Dermis microvascular lymphatic vessel endothelial cell (primary cell): ENCODE results near the gene FAT2. TPM values are rescaled to one million over a fixed set of nuclear protein-coding genes. Genes with fewer than 3 reads are reported as not detected.
"Not testable (repeated sequence)": the region's sequence is repeated elsewhere in the genome, so short reads cannot be mapped to it uniquely, and the experiment has no call there.

ENCODE experiments used
- DNase-seq, 2 donors: peaks; one replicate each; pipeline versions ENCODE4 v3.0.0 to v3.0.0-alpha.2; 2010; ENCODE audit warnings: low read depth in 2 of 2
- total RNA-seq: library from RNA; depleted of rRNA; stranded (reverse); fragments of >200 nt; gene quantifications from 2 replicates; pipeline ENCODE4 v1.2.1, GENCODE V29; 2014

The FAT2 gene
- total RNA-seq, 1 donor from 2014 or later, result not detected

GRCh38 chr5:151581812-151582583, 9.1 kb downstream of the FAT2 start:
- no peak for DNase-seq

- DNase-seq, result no peak
Observed at GRCh38 chr5:151581347-151581746, 9.8 kb downstream of the FAT2 start.

GRCh38 chr5:151580858-151581257, 10.3 kb downstream of the FAT2 start:
- DNase-seq, result no peak

- no peak for DNase-seq
Observed at GRCh38 chr5:151580239-151580638, 10.9 kb downstream of the FAT2 start.

GRCh38 chr5:151579146-151579545, 12.0 kb downstream of the FAT2 start:
- not testable (repeated sequence) for DNase-seq

GRCh38 chr5:151578326-151579025, 12.7 kb downstream of the FAT2 start:
- DNase-seq, result no peak

GRCh38 chr5:151577566-151577965, 13.6 kb downstream of the FAT2 start:
- no peak for DNase-seq

GRCh38 chr5:151574444-151574996, 16.6 kb downstream of the FAT2 start:
- no peak for DNase-seq

- DNase-seq, result no peak
Observed at GRCh38 chr5:151572657-151573368, 18.3 kb downstream of the FAT2 start.

GRCh38 chr5:151571270-151572173, 19.6 kb downstream of the FAT2 start:
- no peak for DNase-seq

GRCh38 chr5:151570512-151571269, 20.4 kb downstream of the FAT2 start:
- no peak for DNase-seq

GRCh38 chr5:151570058-151570457, 21.1 kb downstream of the FAT2 start:
- no peak for DNase-seq

GRCh38 chr5:151569132-151570046, 21.7 kb downstream of the FAT2 start:
- DNase-seq, result no peak

GRCh38 chr5:151568036-151568435, 23.1 kb downstream of the FAT2 start:
- DNase-seq, result no peak

- DNase-seq, result no peak
Observed at GRCh38 chr5:151565971-151566370, 25.2 kb downstream of the FAT2 start.

GRCh38 chr5:151562019-151562707, 29.0 kb downstream of the FAT2 start:
- DNase-seq, result no peak

GRCh38 chr5:151557951-151558350, 33.2 kb downstream of the FAT2 start:
- DNase-seq, result no peak

- no peak for DNase-seq
Observed at GRCh38 chr5:151557466-151557865, 33.7 kb downstream of the FAT2 start.

- no peak for DNase-seq
Observed at GRCh38 chr5:151556806-151557205, 34.3 kb downstream of the FAT2 start.
